ENCODE data around the gene IGHMBP2.

The IGHMBP2 gene

GRCh38 chr11:68938816-68939582, 35.3 kb downstream of the IGHMBP2 start:
- no peak for DNase-seq (ENCODE audit: extremely low read depth in 1 of 2, low read depth in 1 of 2)

- no peak for DNase-seq (ENCODE audit: extremely low read depth in 1 of 2, low read depth in 1 of 2)
Observed at GRCh38 chr11:68939583-68940555, 36.2 kb downstream of the IGHMBP2 start.

- DNase-seq (ENCODE audit: extremely low read depth in 1 of 2, low read depth in 1 of 2), result no peak
Observed at GRCh38 chr11:68940651-68941323, 37.1 kb downstream of the IGHMBP2 start.

GRCh38 chr11:68941324-68942094, 37.8 kb downstream of the IGHMBP2 start:
- DNase-seq (ENCODE audit: extremely low read depth in 1 of 2, low read depth in 1 of 2), result no peak

GRCh38 chr11:68942095-68942620, 38.5 kb downstream of the IGHMBP2 start:
- no peak for DNase-seq (ENCODE audit: extremely low read depth in 1 of 2, low read depth in 1 of 2)

GRCh38 chr11:68942751-68943271, 39.1 kb downstream of the IGHMBP2 start:
- DNase-seq (ENCODE audit: extremely low read depth in 1 of 2, low read depth in 1 of 2), result no peak

GRCh38 chr11:68946416-68947090, 42.9 kb downstream of the IGHMBP2 start:
- DNase-seq (ENCODE audit: extremely low read depth in 1 of 2, low read depth in 1 of 2), result no peak

GRCh38 chr11:68947151-68947550, 43.5 kb downstream of the IGHMBP2 start:
- no peak for DNase-seq (ENCODE audit: extremely low read depth in 1 of 2, low read depth in 1 of 2)

GRCh38 chr11:68948496-68948895, 44.8 kb downstream of the IGHMBP2 start:
- DNase-seq (ENCODE audit: extremely low read depth in 1 of 2, low read depth in 1 of 2), result no peak

GRCh38 chr11:68948935-68949334, 45.2 kb downstream of the IGHMBP2 start:
- DNase-seq (ENCODE audit: extremely low read depth in 1 of 2, low read depth in 1 of 2), result no peak

GRCh38 chr11:68950270-68950669, 46.6 kb downstream of the IGHMBP2 start:
- DNase-seq (ENCODE audit: extremely low read depth in 1 of 2, low read depth in 1 of 2), result no peak

- DNase-seq (ENCODE audit: extremely low read depth in 1 of 2, low read depth in 1 of 2), result no peak
Observed at GRCh38 chr11:68950762-68951161, 47.1 kb downstream of the IGHMBP2 start.

- no peak for DNase-seq (ENCODE audit: extremely low read depth in 1 of 2, low read depth in 1 of 2)
Observed at GRCh38 chr11:68954836-68955606, 51.3 kb downstream of the IGHMBP2 start.

GRCh38 chr11:68955607-68955958, 51.9 kb downstream of the IGHMBP2 start:
- no peak for DNase-seq (ENCODE audit: extremely low read depth in 1 of 2, low read depth in 1 of 2)

GRCh38 chr11:68956142-68956541, 52.5 kb downstream of the IGHMBP2 start:
- DNase-seq (ENCODE audit: extremely low read depth in 1 of 2, low read depth in 1 of 2), result no peak

- no peak for DNase-seq (ENCODE audit: extremely low read depth in 1 of 2, low read depth in 1 of 2)
Observed at GRCh38 chr11:68956547-68957254, 53.0 kb downstream of the IGHMBP2 start.

- DNase-seq (ENCODE audit: extremely low read depth in 1 of 2, low read depth in 1 of 2), result no peak
Observed at GRCh38 chr11:68958211-68958610, 54.5 kb downstream of the IGHMBP2 start.
